Activated CD4-positive, alpha-beta T cell treated with anti-CD3 and anti-CD28 coated beads, Interleukin-10, Interleukin-2, amounts not matched to agents 100 ng/mL and 50 ng/mL, durations not matched to agents 16 hours and 8 hours (primary cell): ENCODE data around the gene GALNT11.

ENCODE experiments used
- DNase-seq: peaks from one replicate; pipeline ENCODE4 v3.0.0-alpha.2; 2020

Gene GALNT11

DNA sequence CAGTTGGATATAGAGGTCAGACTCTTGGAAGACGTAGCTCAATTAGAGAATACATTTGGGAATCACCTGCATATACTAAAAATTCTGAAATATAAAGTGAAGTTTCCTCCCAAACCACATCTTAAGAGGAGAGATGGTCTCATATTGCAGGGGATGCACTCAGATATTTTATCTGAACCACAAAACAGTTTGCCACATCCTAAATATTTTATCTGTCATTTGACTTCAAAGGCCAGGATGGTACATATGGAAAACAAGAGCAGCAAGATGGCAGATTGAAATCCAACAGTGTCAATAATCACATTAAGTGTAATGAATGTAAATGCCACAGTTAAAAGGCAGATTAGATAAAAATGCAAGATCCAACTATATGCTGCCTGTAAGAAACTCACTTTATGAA is 97.1 kb downstream of the GALNT11 start:
- no peak for DNase-seq

DNA sequence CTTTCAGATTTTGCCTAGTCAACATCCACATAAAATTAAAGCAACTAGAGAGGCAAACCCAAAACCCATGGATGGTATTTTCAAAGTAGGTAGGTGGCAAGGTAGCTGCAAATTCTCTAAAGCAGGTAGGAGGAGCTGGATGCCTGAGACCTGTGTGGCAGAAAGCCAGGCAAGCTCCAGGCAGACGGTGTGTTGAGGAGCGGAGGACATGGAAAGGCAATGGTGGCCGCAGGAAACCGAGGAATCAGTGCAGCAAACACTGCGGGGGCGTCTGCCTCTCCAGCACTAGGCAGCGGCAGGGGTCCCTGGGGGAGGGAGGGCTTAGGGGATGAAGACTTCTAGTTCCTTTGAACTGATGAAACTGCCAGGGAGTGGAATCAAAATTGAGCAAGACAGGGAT is 101.3 kb downstream of the GALNT11 start:
- DNase-seq: no peak

DNA sequence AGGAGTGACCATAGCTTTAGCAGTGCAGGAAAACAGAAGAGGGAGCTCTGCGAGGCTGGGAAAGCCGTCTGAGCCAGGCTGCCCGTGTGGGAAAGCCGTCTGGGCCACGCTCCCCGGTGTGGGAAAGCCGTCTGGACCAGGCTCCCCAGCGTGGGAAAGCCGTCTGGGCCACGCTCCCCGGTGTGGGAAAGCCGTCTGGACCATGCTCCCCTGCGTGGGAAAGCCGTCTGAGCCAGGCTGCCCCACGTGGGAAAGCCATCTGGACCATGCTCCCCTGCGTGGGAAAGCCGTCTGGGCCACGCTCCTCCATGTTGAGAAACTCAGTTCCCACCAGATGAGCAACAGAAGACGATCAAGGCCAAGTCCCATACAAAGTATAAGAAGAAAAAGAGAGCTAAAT is 101.8 kb downstream of the GALNT11 start:
- DNase-seq: no peak

DNA sequence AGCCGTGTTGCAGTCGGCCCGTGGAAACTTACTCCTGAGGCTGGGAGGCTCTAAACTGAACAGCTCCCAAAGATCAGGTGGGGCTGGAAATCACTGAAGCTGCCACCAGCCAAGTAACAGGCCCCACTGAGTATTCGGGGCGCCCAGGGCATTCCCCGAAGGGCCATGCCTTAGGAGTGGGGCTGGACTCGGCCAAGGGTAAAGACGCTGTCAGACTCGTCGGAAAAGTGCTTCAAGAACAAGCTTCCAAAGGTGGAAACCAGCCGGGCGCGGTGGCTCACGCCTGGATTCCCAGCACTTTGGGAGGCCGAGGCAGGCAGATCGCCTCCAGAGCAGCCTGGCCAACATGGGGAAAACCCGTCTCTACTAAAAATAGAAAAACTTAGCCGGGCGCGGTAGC is 102.8 kb downstream of the GALNT11 start:
- no peak for DNase-seq

DNA sequence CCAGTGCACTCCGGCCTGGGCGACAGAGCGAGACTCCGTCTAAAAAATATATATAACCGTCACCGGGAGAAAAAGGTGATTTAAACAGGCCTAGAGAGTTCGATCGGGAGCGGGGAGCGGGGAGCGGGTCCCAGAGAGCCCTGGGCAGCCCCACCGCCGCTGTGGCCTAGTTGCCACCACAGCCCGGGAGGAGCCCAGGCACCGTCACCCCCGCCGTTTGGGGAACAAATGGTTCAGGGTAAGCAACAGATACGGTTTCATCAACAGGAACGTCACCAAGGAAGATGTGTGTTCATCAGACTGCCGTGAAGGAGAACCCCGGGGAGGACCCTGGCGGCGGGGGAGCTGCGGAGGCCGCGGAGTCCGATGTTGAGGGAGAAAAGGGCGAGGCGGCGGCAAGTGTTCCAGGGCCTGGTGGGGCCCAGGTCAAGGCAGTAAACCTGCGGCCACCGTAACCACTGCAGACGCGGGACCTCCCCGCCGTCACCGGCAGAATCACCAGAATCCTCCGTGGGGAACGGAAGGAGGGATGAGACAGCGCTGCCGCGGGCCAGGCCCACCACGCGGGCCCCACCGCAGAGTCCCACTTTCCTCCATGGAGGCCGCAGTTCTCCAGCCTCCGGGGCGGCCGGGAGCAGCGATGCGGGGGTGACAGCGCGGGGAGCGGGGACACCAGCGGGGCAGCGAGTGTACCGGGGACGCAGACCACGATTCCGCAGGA is 103.4 kb downstream of the GALNT11 start:
- no peak for DNase-seq

DNA sequence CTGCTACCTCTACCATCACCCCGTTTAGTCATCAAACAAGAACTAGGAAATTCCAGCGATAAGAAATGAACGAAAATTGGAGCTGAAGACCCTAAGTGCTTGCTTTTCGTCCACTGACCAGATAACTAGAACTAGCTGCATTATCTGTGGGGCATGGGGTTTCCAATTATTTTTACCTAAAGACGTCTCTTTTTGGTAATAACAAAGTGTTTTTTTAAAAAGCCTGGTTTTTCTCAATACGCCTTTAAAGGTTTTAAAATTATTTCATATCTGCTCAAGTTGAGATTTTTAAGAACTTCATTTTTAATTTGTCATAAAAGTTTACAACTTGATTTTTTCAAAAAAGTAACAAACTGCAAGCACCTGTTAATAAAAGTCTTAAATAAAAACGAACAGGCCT is 104.2 kb downstream of the GALNT11 start:
- DNase-seq: no peak

DNA sequence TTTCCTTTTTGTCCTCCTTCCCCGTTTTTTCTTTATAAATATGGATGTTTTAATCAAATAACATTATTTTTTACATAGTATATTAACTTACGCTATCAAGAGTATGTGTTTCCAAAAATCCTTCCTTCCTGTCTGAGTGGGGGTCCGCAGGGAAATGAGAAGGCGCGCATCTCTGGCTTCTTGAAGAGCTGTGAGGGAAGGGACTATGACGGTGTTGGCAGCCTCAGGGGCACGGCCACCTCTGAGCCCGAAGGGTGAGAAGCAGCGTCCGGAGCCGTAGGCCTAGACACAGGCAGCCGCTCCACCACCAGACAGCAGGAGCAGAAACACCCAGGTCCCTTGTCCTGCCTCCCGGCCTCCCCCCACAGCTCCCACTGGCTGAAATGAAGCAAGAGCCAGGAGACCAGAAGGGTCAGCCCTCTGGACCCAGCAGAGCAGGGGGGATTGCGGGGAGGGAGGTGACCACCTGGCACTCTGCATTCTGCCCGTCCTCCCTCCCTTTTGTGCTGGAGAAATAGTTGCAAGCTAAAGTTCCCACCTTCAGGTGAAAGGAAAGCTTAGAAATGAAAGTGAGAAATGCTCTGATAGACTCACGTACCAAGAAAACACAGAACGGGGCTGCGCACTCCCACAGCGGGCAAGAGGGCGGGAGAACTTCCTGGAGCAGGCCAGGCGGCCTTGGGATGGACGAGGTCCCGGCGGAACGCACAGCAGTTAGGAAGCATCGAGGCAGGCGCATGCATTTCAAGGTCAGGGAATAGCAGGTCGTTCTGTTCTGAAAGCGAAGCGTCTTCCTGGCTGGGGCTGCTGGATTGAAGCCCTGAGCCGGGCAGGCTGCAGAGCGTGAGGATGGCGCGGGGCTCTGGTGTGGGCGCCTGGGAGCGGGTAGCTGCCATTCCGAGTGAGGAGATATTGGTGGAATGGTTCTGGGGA is 105.5 kb downstream of the GALNT11 start:
- no peak for DNase-seq

DNA sequence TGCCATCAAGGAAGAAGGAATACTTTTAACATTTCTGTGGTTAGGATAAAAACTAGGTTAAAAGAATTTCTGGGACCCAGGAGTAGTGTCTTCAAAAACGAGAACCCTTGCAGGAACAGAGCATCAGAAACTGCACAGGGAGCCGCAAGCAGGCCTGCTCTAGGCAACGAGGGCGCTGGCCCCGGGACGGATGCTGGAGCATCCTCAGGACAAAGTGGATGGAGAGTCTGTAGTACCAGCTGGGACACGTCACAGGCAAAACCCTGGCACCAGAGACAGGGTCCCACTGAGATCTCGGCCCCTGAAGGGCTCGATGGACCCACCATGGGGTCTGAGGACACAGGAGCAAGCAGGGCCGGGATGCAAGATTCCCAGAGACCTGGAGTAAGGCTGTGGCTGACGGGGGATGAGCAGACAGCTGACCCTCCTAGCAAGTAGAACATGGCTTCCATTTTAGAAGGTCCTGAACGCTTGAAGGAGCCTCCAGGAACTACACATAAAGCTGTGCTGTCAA is 106.6 kb downstream of the GALNT11 start:
- no peak for DNase-seq

DNA sequence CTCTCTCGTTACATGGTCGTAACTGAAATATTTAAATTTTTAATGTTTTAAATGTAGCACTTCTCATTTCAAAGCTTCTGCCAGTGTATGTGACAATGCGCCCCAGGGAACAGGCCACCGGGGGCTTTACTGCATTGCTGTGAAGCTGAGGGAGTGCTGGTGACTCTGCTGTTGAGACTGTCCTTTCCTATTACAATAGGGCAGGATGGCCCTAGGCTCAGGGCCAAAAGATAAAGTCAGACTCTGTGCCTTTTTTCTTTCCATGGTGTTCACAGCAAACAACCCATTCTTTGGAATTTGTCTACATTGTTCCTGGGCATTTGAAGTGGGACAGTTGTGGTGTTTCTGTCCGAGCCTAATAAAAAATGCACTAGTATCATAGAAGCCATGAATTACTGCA is 107.3 kb downstream of the GALNT11 start:
- DNase-seq: no peak

DNA sequence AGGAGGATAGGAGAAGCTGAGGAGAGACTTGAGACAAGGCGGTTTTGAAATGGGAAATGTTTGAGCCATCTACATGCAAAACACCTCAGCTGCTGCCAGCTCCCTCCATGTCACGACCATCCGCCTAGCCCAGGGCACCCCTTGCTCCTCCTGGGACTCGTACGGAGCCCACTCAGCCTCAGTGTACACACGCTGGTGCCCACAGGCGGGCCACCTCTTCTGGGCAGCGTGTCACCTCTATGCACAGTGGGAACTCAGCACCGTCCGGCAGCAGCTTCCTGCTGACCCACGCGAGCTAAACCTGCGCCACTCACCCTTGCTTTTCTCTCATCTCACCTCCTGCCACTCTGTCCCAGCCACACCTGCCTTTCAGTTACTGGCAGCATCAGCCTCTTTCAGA is 108.3 kb downstream of the GALNT11 start:
- DNase-seq: no peak

DNA sequence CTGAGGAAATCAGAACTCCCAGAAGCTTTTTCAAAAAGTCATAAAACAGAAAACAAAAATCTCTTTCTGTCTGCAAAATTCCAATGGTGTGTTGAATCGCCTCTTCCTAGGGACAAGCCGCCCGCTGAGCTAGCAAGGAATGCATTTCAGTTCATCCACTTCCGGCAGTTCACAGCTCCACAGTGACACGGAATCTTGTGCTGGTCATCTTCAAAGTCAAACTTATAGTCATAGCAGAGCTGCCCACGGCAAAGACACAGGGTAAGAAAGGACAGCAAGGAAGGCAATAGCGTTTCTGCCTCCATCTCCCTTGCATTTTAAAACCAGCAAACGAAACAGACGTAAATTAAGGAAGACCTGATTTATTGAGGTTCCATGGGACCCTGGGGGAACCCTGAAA is 111.2 kb downstream of the GALNT11 start:
- DNase-seq: no peak

DNA sequence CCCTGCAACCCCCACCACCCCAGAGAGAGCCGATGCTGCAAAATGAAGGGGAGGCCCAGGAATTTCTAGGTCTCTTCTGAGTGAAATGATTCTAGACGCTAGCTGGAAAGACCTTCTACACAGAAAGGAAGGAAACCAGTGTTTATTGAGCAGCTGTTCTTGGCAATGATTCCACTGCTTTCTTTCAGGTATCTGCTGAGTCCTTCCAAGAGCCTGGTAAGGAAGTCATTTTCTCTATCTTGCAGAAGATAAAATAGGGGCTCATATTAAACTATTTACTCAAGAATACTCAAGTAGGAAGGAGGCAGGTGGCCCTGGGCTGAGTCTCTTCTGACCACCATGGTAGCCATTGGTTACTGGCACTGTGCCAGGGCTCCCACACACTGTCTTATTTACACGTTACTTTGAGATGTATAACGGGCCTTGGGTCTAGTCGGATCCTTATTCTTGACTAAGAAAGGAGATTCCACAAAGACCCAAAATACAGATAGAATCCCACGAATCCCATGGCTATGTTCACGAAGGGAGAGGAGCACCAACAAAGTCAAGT is 112.1 kb downstream of the GALNT11 start:
- DNase-seq: no peak

DNA sequence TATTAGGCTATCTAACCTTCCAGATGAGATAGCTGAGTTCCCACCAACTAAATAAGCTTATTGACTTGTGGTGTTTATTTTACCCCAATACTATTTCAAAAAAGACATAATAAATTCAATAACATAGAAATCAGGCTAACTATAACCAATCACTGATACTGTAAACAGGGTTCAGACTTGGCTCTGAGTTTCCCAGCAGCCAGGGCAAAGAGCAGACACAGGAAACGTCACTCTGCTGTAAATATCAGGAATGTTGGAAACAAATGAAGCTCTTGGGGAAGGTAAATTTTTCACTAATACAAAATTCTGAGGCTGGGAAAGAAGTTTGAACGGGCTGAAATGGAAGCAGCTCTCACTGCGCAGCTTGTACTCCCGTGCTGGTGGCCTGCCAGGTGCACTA is 114.6 kb downstream of the GALNT11 start:
- DNase-seq: no peak

DNA sequence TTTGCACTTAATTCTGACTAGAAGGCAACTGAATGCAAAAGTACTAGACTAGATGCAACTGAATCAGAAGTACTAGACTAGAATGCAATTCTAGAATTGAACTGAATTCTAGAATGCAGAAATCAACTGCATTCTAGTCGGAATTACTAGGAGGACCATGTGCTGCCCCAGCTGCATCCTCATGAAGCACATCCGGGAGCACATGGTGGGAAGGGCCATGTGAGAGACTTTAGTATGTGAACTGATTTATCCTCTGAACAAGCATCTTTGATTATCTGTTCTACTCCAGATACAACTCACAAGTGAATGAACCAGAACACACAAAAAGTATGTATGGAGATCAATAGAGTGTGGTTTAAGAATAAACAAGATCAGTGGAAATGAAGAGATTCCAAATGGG is 115.1 kb downstream of the GALNT11 start:
- DNase-seq: no peak

DNA sequence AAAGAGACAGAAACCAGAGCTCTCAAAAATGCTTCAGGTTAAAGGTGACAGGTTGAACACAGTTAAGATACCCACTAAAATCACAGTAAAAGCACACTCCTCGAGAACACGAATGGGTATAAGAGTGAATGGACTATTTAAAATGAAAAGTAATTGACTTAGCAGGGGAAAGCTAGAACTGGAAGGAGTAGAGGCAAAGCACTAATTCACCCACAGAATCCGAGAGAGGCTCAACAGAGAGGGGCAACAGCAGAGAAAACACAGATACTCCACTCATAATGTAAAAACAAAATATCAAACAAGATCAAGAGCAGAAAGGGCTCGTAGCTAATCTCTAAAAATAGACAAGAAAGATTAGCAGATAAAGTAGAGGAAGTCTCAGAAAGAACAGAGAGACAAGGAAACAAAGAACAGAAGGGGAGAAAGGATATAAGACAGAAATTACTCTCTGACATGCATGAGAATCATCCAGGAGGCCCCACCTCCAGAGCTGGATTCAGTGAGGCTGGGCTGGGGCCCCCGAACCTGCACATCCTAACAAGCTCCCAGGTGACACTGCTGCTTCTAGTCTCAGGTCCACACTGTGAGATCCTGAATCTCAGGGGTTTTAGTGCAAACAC is 117.6 kb downstream of the GALNT11 start:
- DNase-seq: no peak

DNA sequence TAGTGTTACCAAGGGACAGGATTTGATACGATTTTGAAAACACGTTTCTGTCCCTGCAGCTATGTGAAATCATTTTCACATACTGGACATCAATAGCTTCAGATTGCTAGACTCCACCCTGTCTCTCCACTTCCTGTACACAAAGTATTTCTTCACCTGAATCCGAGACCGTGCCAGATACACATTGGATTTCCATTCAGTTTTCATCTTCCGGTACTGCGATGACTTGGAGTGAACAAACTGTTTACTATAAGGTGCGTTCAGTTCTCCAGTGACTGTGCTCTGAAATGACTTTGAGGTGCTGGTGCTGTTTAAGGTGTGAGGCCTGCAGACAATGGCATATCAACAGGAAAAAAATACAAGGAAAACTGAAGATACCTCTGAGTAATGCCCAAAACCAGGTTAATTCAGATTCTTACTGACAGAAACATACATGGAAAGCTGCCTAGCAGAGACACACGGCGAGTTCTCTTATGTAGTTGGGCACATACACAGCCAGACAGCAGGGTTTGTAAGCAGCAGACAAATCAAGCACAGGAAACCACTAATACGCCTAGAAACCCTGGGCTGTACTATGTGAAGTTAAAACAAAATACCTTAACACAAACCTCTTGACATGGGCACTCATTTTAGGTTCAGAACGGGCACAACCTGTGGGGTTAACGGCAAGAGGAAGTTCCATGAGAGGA is 119.2 kb downstream of the GALNT11 start:
- peak; percentile 70 for DNase-seq

DNA sequence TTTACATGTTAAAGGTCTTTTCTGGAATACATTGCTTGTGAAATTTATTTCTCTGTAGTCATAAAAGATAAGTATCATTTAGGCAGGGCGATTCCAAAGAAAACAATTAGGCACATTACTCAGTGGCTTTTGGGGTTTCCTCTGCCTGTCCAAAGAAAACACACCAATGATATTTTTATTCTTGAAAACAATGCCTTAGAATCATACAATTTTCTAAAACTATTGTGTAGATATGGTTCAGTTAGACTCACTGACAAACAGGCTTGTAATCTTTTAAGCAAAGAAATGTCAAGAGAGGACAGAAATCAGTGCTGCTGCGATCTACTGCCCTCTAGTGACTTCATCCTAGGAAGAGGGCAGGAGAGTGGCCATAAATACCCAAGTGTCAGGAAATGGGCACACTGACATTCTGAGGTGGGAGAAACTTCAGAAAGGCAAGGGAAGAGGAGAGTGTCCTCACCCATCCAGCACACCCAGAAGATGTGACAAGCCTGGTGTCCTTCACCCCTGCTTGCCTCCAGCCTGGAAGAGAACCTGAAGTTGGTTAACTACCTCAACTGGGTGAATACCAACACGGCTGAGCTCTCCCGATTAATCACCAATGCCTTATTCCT is 120.5 kb downstream of the GALNT11 start:
- peak; percentile 48 for DNase-seq

DNA sequence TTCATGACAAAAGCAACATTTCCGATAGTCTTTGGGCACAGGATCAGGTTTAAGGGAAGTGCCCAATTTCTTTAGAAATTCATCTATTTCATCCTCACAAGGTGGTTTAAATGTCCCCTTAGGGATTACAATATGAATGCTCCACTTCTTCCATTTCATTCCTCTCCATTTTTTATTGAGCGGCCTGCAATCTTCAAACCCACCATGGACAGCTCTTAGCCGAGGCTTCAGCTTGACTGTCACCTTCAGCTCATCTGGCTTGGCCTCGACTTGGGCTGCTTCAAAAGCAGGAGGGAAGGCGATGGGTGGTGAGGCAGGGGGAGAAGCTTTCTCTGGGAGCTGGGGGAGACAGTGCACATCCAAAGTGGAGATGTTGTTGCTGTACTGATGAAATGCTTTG is 123.2 kb downstream of the GALNT11 start:
- no peak for DNase-seq

DNA sequence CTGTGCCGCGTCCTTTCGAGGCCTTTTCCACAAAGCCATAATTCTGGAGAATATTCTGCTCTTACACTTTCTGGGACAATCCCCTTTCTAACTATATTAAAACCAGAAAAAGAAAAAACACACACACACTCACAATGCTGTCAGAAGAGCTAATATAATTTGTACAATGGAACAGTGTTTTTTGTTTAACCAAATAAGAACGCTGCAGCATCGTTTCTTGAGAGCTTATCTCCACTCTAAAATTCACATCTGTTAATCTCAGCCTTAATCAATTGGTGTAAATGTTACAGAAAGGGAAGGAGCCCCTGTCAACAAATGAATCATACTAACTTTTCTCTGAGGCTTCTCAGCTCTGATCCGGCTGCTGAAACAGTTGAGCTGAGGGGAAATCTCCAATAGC is 123.9 kb downstream of the GALNT11 start:
- DNase-seq: no peak

DNA sequence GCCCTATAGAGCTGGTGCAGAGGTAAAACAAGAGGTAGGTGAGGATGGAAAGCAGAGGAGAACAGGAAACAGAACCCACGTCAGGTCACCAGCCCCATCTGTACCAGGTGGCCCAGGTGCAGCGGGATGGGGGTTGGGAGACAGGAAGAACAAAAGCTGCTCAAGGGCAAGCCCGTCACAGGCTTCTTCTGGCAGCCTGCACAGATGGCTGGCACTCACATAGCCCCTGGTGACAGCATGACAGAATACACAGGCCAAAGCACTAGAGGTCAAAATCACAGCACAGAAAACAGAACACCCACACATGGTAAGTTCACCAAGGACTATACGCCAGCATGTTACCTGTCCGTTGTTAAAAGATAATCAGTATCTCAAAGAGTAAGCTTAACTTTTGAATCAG is 126.8 kb downstream of the GALNT11 start:
- DNase-seq: no peak

DNA sequence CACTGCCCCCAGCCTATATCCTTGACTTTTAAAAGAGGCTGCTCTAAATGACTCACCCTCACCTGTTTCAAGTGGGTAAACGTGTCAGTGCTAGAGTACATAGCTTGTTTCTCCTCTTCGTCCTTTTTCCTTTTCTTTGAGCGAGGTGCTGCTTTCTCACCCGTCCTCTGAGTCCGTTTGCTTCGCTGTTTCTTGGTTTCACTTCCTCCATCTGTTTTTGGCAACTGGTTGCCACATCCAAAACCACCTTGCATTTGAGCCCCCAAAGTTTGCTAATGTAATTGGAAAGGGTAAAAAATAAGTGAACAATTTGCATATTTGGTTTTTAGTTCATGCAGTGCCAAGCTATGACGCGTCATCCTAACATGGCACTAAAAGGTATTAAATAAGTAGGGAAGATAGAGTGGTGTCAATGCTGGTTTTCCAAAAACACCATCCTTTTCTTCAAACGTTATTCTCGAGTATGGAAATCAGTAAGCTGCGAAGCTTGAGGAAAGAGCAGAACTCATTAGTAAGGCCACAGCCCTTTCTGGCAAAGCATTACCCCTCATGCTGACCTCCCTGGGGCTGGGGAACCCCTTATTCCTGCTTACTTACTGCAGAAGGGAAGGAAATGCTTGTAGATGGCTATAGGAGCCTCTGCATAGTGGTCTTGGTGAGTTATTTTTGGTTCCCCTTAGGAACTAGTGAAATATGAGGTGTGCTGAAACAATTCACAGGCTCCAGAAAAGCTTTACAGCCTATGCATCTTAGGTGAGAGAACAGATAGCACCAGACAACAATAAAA is 133.5 kb downstream of the GALNT11 start:
- DNase-seq: peak; percentile 23
